Bronchial epithelial cell (primary cell): ENCODE measurements around the gene TMEM176A. TPM values are rescaled to one million over a fixed set of nuclear protein-coding genes. Genes with fewer than 3 reads are reported as not detected.

Experiments
- DNase-seq: peaks from one replicate; pipeline ENCODE4 v3.0.0-alpha.2; 2010; ENCODE audit warnings: low read depth
- FAIRE-seq: peaks from 2 replicates; lab custom pipeline; 2011; peaks lifted over from hg19 to GRCh38; lab: Jason Lieb, UNC
- H3K27me3 ChIP-seq: 2 replicates; pipeline ENCODE4 v1.5.1; 2011; ENCODE audit warnings: low read length; ENCODE audit not compliant: control insufficient read depth, insufficient read depth
- H3K36me3 ChIP-seq: 2 replicates; pipeline ENCODE4 v1.5.1; 2011; ENCODE audit warnings: low read length; ENCODE audit not compliant: control insufficient read depth, insufficient read depth
- H3K4me3 ChIP-seq: 2 replicates; pipeline ENCODE4 v1.5.1; 2011; ENCODE audit warnings: mild to moderate bottlenecking, low read depth, low read length, control low read depth
- CTCF ChIP-seq: IDR thresholded peaks from 2 replicates; pipeline ENCODE4 v1.5.1; 2011; ENCODE audit warnings: mild to moderate bottlenecking, moderate library complexity, low read length, control low read depth, inconsistent platforms; ENCODE audit not compliant: insufficient read depth, severe bottlenecking
- total RNA-seq: library from RNA; depleted of rRNA; stranded (reverse); fragments of >200 nt; gene quantifications from 2 replicates; pipeline ENCODE4 v1.2.1, GENCODE V29; 2014

TMEM176A gene
- total RNA-seq, 1 donor from 2014 or later: 0.79 TPM

GRCh38 chr7:150849204-150849775, 48.7 kb downstream of the TMEM176A start:
- FAIRE-seq: no peak
- H3K4me3 ChIP-seq: no peak overlapping the region
- peaks cover 4% of the 10 kb centered on the region for H3K27me3 ChIP-seq

GRCh38 chr7:150850273-150850672, 49.7 kb downstream of the TMEM176A start:
- Histone ChIP-seq H3K27me3 (peaks cover 6% of the 10 kb centered on the region), H3K36me3 (no peaks in the 10 kb centered on the region), H3K4me3 (no peak overlapping the region)
- DNase-seq: peak; percentile 27
- TF ChIP-seq CTCF: no peak
- no peak for FAIRE-seq

More at GRCh38 chr7:150849204-150849775, 48.7 kb downstream of the TMEM176A start:
- DNase-seq: no peak
- TF ChIP-seq CTCF: no peak
- H3K36me3 ChIP-seq: no peaks in the 10 kb centered on the region

GRCh38 chr7:150851492-150852370, 51.2 kb downstream of the TMEM176A start:
- no peak for TF ChIP-seq CTCF
- no peak for DNase-seq
- no peak for FAIRE-seq
- Histone ChIP-seq H3K36me3 (no peaks in the 10 kb centered on the region), H3K27me3 (peaks cover 6% of the 10 kb centered on the region), H3K4me3 (no peak overlapping the region)

- DNase-seq: no peak
- no peak for FAIRE-seq
- H3K27me3 ChIP-seq: peaks cover 6% of the 10 kb centered on the region
- H3K4me3 ChIP-seq: no peak within 1 kb of the TSS
- TF ChIP-seq CTCF: no peak
- H3K36me3 ChIP-seq: no peaks in the 10 kb centered on the region
Observed at GRCh38 chr7:150852371-150852905, 51.9 kb downstream of the TMEM176A start, which contains the start of gene AOC1. Gene AOC1, plus strand, starts transcription at chr7:150852517. Its CDS starts 3,954 bp downstream, at chr7:150856471.

GRCh38 chr7:150854066-150855000, 53.8 kb downstream of the TMEM176A start:
- no peak for DNase-seq

More at GRCh38 chr7:150854066-150855000, 53.8 kb downstream of the TMEM176A start:
- TF ChIP-seq CTCF: no peak
- H3K4me3 ChIP-seq: no peak overlapping the region
- FAIRE-seq: no peak
- peaks cover 8% of the 10 kb centered on the region for H3K27me3 ChIP-seq
- no peaks in the 10 kb centered on the region for H3K36me3 ChIP-seq
